ENCODE results near the gene SPOUT1. TPM values are rescaled to one million over a fixed set of nuclear protein-coding genes. Genes with fewer than 3 reads are reported as not detected.

SPOUT1 gene
- total RNA-seq, 1 experiment from 2014 or later = 70.4 TPM

DNA sequence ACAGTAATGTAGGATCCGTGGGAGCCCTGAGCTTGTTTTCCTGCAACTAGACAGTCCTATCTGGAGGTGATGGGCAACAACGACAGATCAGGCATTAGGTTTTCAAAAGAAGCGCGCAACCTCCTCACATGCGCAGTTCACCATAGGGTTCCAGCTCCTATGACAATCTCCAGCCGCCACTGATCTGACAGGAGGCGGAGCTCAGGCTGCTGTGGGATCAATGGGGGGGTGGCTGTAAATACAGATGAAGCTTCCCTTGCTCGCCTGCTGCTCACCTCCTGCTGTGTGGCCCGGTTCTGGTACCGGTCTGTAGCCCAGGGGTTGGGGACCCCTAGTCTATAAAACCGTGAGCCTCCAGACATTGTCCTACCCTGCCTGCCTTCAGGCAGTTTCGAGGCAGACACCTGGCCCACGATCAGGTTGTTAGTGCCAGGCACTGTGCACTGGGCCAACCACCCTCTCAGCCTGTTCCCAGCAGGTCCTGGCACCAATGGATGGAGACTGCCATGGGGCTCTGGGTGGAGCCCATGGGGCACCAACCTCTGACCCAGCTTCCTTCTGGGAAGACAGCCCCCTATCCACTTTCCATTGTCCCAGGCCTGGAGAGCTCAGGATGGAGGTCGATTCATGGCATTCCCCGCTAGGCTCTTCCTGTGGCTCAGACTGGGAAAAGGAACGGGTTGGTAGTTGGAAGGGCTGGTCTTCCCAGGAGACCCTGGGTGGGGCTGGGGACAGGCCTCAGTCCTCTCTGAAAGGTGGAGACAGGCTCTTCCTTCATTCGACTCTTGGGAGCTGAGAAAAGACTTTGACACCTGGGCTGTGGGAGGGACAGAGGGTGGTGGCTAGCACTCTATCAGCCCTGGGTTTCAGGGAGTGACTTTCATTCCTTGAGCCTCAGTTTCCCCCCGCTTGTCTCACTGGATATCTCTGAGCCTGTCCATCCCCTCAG, 9.6 kb downstream of the SPOUT1 start:
- Histone ChIP-seq H3K4me3 (replicated peaks in 1 of 2; ENCODE audit: low read depth in 1 of 2, low read length in 2 of 2) (peak overlapping the region; percentile 54 to 71), H3K36me3 (ENCODE audit: control insufficient read depth in 1 of 2, insufficient read depth in 2 of 2, low read length in 2 of 2) (peaks cover 13 to 14% of the 10 kb centered on the region in 2 experiments; a peak in 3 of 4 replicates), H2AFZ (ENCODE audit: low read depth, low read length, poor library complexity, severe bottlenecking) (no peak overlapping the region), H3K4me1 (ENCODE audit: control insufficient read depth in 1 of 2, insufficient read depth in 2 of 2, low read length in 2 of 2) (peaks cover 12 to 23% of the 10 kb centered on the region in 2 experiments; a peak in 3 of 4 replicates), H3K79me2 (ENCODE audit: insufficient read depth, low read length) (no peaks in the 10 kb centered on the region), H3K4me2 (ENCODE audit: low read length) (peak overlapping the region; percentile 97), H3K9me3 (ENCODE audit: control insufficient read depth in 1 of 2, insufficient read depth in 1 of 2, low read depth in 1 of 2, low read length in 2 of 2) (no peaks in the 10 kb centered on the region), H3K9ac (ENCODE audit: low read length) (no peak overlapping the region), H4K20me1 (ENCODE audit: insufficient read depth) (no peaks in the 10 kb centered on the region), H3K9me2 (ENCODE audit: insufficient read depth) (no peaks in the 10 kb centered on the region), H3K27ac (ENCODE audit: low read depth, low read length) (peak overlapping the region; percentile 85; the same call in 1 of the 2 replicates), H3K27me3 (ENCODE audit: insufficient read depth, low read length) (no peaks in the 10 kb centered on the region)
- TF ChIP-seq, protein P1, sequence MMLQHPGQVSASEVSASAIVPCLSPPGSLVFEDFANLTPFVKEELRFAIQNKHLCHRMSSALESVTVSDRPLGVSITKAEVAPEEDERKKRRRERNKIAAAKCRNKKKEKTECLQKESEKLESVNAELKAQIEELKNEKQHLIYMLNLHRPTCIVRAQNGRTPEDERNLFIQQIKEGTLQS (IDR thresholded peaks at IDR 0.05) = no peak
- TF ChIP-seq ZNF274 (IDR thresholded peaks at IDR 0.05; ENCODE audit: low read depth, low read length) (no peak), EGR1 (IDR thresholded peaks at IDR 0.05; ENCODE audit: low read depth) (no peak), TCF7L2 (IDR thresholded peaks at IDR 0.05; ENCODE audit: borderline replicate concordance, extremely low read depth, insufficient read depth, insufficient read length) (no peak), POLR2AphosphoS5 (IDR thresholded peaks at IDR 0.05; ENCODE audit: low read depth, low read length) (no peak), YY1 (IDR thresholded peaks at IDR 0.05; ENCODE audit: extremely low read depth, insufficient replicate concordance, low read depth, low read length) (no peak), SRF (IDR thresholded peaks at IDR 0.05; ENCODE audit: low read depth) (no peak), SIN3A (IDR thresholded peaks at IDR 0.05; ENCODE audit: low read depth) (no peak), EZH2phosphoT487 (IDR thresholded peaks at IDR 0.05; ENCODE audit: borderline replicate concordance) (no peak)
- TF ChIP-seq, protein P2, sequence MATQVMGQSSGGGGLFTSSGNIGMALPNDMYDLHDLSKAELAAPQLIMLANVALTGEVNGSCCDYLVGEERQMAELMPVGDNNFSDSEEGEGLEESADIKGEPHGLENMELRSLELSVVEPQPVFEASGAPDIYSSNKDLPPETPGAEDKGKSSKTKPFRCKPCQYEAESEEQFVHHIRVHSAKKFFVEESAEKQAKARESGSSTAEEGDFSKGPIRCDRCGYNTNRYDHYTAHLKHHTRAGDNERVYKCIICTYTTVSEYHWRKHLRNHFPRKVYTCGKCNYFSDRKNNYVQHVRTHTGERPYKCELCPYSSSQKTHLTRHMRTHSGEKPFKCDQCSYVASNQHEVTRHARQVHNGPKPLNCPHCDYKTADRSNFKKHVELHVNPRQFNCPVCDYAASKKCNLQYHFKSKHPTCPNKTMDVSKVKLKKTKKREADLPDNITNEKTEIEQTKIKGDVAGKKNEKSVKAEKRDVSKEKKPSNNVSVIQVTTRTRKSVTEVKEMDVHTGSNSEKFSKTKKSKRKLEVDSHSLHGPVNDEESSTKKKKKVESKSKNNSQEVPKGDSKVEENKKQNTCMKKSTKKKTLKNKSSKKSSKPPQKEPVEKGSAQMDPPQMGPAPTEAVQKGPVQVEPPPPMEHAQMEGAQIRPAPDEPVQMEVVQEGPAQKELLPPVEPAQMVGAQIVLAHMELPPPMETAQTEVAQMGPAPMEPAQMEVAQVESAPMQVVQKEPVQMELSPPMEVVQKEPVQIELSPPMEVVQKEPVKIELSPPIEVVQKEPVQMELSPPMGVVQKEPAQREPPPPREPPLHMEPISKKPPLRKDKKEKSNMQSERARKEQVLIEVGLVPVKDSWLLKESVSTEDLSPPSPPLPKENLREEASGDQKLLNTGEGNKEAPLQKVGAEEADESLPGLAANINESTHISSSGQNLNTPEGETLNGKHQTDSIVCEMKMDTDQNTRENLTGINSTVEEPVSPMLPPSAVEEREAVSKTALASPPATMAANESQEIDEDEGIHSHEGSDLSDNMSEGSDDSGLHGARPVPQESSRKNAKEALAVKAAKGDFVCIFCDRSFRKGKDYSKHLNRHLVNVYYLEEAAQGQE (IDR thresholded peaks at IDR 0.05; ENCODE audit: low read depth) = no peak
- TF ChIP-seq, protein P3, sequence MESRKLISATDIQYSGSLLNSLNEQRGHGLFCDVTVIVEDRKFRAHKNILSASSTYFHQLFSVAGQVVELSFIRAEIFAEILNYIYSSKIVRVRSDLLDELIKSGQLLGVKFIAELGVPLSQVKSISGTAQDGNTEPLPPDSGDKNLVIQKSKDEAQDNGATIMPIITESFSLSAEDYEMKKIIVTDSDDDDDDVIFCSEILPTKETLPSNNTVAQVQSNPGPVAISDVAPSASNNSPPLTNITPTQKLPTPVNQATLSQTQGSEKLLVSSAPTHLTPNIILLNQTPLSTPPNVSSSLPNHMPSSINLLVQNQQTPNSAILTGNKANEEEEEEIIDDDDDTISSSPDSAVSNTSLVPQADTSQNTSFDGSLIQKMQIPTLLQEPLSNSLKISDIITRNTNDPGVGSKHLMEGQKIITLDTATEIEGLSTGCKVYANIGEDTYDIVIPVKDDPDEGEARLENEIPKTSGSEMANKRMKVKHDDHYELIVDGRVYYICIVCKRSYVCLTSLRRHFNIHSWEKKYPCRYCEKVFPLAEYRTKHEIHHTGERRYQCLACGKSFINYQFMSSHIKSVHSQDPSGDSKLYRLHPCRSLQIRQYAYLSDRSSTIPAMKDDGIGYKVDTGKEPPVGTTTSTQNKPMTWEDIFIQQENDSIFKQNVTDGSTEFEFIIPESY (IDR thresholded peaks at IDR 0.05; ENCODE audit: extremely low read depth, insufficient replicate concordance, low read length) = no peak
- CTCF ChIA-PET = interaction anchor here (1.1 to 1.5 kb wide), 2 partner anchors 10 to 153 kb away, joined by 3 read pairs; partner anchors contain the start of gene SPOUT1
- POLR2A ChIA-PET = interaction anchor here (0.5 to 1.4 kb wide), 2 partner anchors 10 to 182 kb away, joined by 3 to 7 read pairs; partner anchors contain the start of gene SPOUT1
- ATAC-seq (no peak), DNase-seq (ENCODE audit: low read depth, low spot score) (no peak)
- RAD21 ChIA-PET (ENCODE audit: low non-redundant PET in 1 of 2, low total read pairs in 2 of 2, uncharacterized antibody in 2 of 2, unreplicated experiment in 2 of 2) = interaction anchor here in 1 of 2 experiments (0.6 to 1.5 kb wide), 2 partner anchors 87 to 149 kb away, joined by 3 to 7 read pairs; no protein-coding TSS in a partner anchor
- intact Hi-C loops (cut with micrococcal nuclease) = no loop called here
- BruUV-seq (replicated peaks) = TSS peak; percentile 65

All from HCT116 (cell line).